Fibroblast of mammary gland (primary cell): ENCODE measurements around the gene DMBT1.

Experiments
- DNase-seq: peaks from one replicate; pipeline ENCODE4 v3.0.0-alpha.2; 2010; ENCODE audit warnings: low read depth
- H3K4me3 ChIP-seq: 2 replicates; pipeline ENCODE4 v1.5.1; 2011; ENCODE audit warnings: low read depth, mild to moderate bottlenecking, low read length, moderate library complexity; ENCODE audit not compliant: control insufficient read depth
- CTCF ChIP-seq: conservative IDR thresholded peaks from 2 replicates; pipeline ENCODE4 v1.5.1; 2011; ENCODE audit warnings: low read depth, low read length, inconsistent platforms; ENCODE audit not compliant: control insufficient read depth, insufficient read depth

DMBT1 gene

GRCh38 chr10:122544493-122544892 lies 16.1 kb upstream of the DMBT1 start:
- DNase-seq = no peak
- no peak for TF ChIP-seq CTCF
- no peak overlapping the region for H3K4me3 ChIP-seq

- H3K4me3 ChIP-seq = no peak overlapping the region
- no peak for TF ChIP-seq CTCF
- DNase-seq = no peak
Observed at GRCh38 chr10:122546242-122546641, 14.3 kb upstream of the DMBT1 start.

GRCh38 chr10:122548407-122549085 lies 12.0 kb upstream of the DMBT1 start:
- DNase-seq = no peak
- no peak overlapping the region for H3K4me3 ChIP-seq
- no peak for TF ChIP-seq CTCF

- DNase-seq = peak; percentile 29
- H3K4me3 ChIP-seq = no peak overlapping the region
- TF ChIP-seq CTCF = no peak
Observed at GRCh38 chr10:122549636-122550035, 10.9 kb upstream of the DMBT1 start.

GRCh38 chr10:122550427-122550826 lies 10.1 kb upstream of the DMBT1 start:
- no peak for TF ChIP-seq CTCF
- no peak for DNase-seq
- H3K4me3 ChIP-seq = no peak overlapping the region

GRCh38 chr10:122550983-122551382 lies 9.6 kb upstream of the DMBT1 start:
- no peak overlapping the region for H3K4me3 ChIP-seq
- no peak for TF ChIP-seq CTCF
- DNase-seq = no peak

GRCh38 chr10:122551450-122551849 lies 9.1 kb upstream of the DMBT1 start:
- no peak overlapping the region for H3K4me3 ChIP-seq
- TF ChIP-seq CTCF = no peak
- no peak for DNase-seq
